Measurements from ENCODE around the gene CCDC50. TPM values are rescaled to one million over a fixed set of nuclear protein-coding genes. Genes with fewer than 3 reads are reported as not detected.

CCDC50 gene
- total RNA-seq, 1 donor from 2014 or later = 51.2 TPM

DNA sequence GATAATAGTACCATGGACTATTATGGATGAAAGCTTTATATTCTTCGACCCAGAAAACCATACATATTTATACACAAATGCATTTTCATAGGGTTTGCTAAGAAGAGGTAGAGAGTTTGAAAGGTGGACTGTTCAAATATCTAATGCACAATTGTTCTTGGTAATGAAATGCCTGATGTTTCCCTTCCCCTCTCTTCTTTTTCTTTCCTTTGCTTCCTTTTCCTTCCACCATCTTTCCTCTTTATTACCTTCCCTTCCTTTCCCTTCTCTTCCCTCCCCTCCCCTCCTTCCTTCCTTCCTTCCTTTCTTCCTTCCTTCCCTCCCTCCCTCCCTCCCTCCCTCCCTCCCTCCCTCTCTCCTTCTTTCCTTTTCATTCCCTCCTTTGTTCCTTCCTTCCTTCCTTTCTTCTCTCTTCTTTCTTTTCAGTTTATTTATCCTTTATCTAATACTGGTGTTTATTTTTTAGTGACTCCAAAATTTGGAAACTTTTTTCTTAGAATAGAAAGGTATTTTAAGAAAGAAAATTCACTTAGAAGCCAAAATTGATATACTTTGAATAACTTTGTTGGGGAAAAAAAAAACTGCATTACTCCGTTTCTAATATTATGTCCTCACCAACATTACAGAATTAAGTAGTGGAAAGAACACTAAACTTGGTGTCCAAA is 109.1 kb downstream of the CCDC50 start:
- no peaks in the 10 kb centered on the region for H3K9me3 ChIP-seq (ENCODE audit: low read depth)
- Mint-ChIP-seq H3K36me3 (no peaks in the 10 kb centered on the region), H3K9me3 (no peaks in the 10 kb centered on the region), H3K4me3 (no peak overlapping the region), H3K4me1 (no peaks in the 10 kb centered on the region), H3K27me3 (ENCODE audit: insufficient read depth, low read depth) (peaks cover 2% of the 10 kb centered on the region), H3K27ac (no peak overlapping the region)
- no peaks in the 10 kb centered on the region for H3K27me3 ChIP-seq
- H2AFZ ChIP-seq (replicated peaks) = no peak overlapping the region
- no peak overlapping the region for H3K4me3 ChIP-seq
- no peak overlapping the region for H3K27ac ChIP-seq
- no peaks in the 10 kb centered on the region for H3K4me1 ChIP-seq
- TF ChIP-seq EZH2phosphoT487 (IDR thresholded peaks at IDR 0.05) (no peak), EZH2 (IDR thresholded peaks at IDR 0.05) (no peak)
- TF ChIP-seq, protein P1, sequence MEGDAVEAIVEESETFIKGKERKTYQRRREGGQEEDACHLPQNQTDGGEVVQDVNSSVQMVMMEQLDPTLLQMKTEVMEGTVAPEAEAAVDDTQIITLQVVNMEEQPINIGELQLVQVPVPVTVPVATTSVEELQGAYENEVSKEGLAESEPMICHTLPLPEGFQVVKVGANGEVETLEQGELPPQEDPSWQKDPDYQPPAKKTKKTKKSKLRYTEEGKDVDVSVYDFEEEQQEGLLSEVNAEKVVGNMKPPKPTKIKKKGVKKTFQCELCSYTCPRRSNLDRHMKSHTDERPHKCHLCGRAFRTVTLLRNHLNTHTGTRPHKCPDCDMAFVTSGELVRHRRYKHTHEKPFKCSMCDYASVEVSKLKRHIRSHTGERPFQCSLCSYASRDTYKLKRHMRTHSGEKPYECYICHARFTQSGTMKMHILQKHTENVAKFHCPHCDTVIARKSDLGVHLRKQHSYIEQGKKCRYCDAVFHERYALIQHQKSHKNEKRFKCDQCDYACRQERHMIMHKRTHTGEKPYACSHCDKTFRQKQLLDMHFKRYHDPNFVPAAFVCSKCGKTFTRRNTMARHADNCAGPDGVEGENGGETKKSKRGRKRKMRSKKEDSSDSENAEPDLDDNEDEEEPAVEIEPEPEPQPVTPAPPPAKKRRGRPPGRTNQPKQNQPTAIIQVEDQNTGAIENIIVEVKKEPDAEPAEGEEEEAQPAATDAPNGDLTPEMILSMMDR (IDR thresholded peaks at IDR 0.05) = no peak
- no peaks in the 10 kb centered on the region for H3K79me2 ChIP-seq (ENCODE audit: low read depth)
- H3K36me3 ChIP-seq = no peaks in the 10 kb centered on the region
- DNase-seq (ENCODE audit: low spot score) = no peak
- H3K4me2 ChIP-seq = no peak overlapping the region
- no peaks in the 10 kb centered on the region for H4K20me1 ChIP-seq (ENCODE audit: low read depth)
- no peaks in the 10 kb centered on the region for H3F3A ChIP-seq (ENCODE audit: low read depth)
- H3K9ac ChIP-seq = no peak overlapping the region

DNA sequence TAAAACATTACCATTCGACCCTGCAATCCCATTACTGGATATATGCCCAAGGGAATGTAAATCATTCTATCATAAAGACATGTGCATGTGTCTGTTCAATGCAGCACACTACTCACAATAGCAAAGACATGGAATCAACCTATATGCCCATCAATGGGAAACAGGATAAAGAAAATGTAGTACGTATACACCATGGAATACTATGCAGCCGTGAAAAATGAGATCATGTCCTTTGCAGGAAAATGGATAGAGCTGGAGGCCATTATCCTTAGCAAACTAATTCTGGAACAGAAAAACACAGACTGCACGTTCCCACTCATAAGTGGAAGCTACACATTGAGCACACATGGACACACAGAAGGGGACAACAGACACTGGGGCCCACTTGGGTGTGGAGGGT is 111.3 kb downstream of the CCDC50 start:
- Histone ChIP-seq H3K4me1 (no peaks in the 10 kb centered on the region), H3K27me3 (no peaks in the 10 kb centered on the region), H3K79me2 (ENCODE audit: low read depth) (no peaks in the 10 kb centered on the region), H3K4me3 (no peak overlapping the region), H3K36me3 (no peaks in the 10 kb centered on the region), H3K9ac (no peak overlapping the region), H3K4me2 (no peak overlapping the region), H3F3A (ENCODE audit: low read depth) (no peaks in the 10 kb centered on the region), H2AFZ (replicated peaks) (no peak overlapping the region), H4K20me1 (ENCODE audit: low read depth) (no peaks in the 10 kb centered on the region), H3K9me3 (ENCODE audit: low read depth) (no peaks in the 10 kb centered on the region), H3K27ac (no peak overlapping the region)
- Mint-ChIP-seq H3K27ac (no peak overlapping the region), H3K9me3 (no peaks in the 10 kb centered on the region), H3K4me3 (no peak overlapping the region), H3K4me1 (no peaks in the 10 kb centered on the region), H3K27me3 (ENCODE audit: insufficient read depth, low read depth) (no peaks in the 10 kb centered on the region), H3K36me3 (no peaks in the 10 kb centered on the region)
- no peak for DNase-seq (ENCODE audit: low spot score)
- no peak for TF ChIP-seq EZH2 (IDR thresholded peaks at IDR 0.05)
- TF ChIP-seq, protein P1 (IDR thresholded peaks at IDR 0.05) = no peak
- TF ChIP-seq EZH2phosphoT487 (IDR thresholded peaks at IDR 0.05) = no peak

DNA sequence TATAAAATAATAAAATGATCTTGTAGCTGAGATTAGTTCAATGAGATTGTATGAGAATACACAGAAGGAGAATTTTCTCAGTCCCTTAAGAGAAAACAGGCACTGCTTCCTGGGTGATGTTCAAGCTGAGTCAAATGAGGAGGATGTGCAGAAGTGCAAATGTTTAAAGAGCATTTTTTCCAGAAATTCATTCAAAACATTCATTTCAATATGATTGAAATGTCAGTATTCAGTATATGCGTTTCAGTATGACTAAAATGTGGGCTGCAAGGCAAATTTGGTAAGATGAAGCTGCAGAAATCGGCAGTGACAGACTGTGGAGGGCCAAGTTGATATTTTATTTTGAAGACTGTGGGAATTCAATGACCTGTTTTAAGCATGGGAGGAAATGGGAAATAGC is 112.5 kb downstream of the CCDC50 start:
- Mint-ChIP-seq H3K4me3 (no peak overlapping the region), H3K4me1 (no peaks in the 10 kb centered on the region), H3K27me3 (ENCODE audit: insufficient read depth, low read depth) (no peaks in the 10 kb centered on the region), H3K27ac (no peak overlapping the region), H3K9me3 (no peaks in the 10 kb centered on the region), H3K36me3 (no peaks in the 10 kb centered on the region)
- TF ChIP-seq, protein P1 (IDR thresholded peaks at IDR 0.05) = no peak
- TF ChIP-seq EZH2 (IDR thresholded peaks at IDR 0.05) (no peak), EZH2phosphoT487 (IDR thresholded peaks at IDR 0.05) (no peak)
- H3K36me3 ChIP-seq = no peaks in the 10 kb centered on the region
- H3K4me3 ChIP-seq = no peak overlapping the region
- DNase-seq (ENCODE audit: low spot score) = no peak
- no peaks in the 10 kb centered on the region for H3K9me3 ChIP-seq (ENCODE audit: low read depth)
- H3K4me2 ChIP-seq = no peak overlapping the region
- H2AFZ ChIP-seq (replicated peaks) = no peak overlapping the region
- H3F3A ChIP-seq (ENCODE audit: low read depth) = no peaks in the 10 kb centered on the region
- H3K79me2 ChIP-seq (ENCODE audit: low read depth) = no peaks in the 10 kb centered on the region
- H3K4me1 ChIP-seq = no peaks in the 10 kb centered on the region
- no peaks in the 10 kb centered on the region for H4K20me1 ChIP-seq (ENCODE audit: low read depth)
- H3K27ac ChIP-seq = no peak overlapping the region
- no peaks in the 10 kb centered on the region for H3K27me3 ChIP-seq
- no peak overlapping the region for H3K9ac ChIP-seq

All from neural progenitor cell (in vitro differentiated cells).